IPS-18c (cell line): ENCODE measurements around the gene LENG8.

Experiments
- H3K4me3 ChIP-seq: 2 replicates; pipeline ENCODE4 v1.7.0; 2013; ENCODE audit warnings: low read depth, mild to moderate bottlenecking, low read length, moderate library complexity; ENCODE audit not compliant: insufficient read depth
- H3K9me3 ChIP-seq: one replicate; pipeline ENCODE4 v1.6.1; 2013; ENCODE audit warnings: mild to moderate bottlenecking, low read length, moderate library complexity; ENCODE audit not compliant: control insufficient read depth, insufficient read depth

LENG8 gene

DNA sequence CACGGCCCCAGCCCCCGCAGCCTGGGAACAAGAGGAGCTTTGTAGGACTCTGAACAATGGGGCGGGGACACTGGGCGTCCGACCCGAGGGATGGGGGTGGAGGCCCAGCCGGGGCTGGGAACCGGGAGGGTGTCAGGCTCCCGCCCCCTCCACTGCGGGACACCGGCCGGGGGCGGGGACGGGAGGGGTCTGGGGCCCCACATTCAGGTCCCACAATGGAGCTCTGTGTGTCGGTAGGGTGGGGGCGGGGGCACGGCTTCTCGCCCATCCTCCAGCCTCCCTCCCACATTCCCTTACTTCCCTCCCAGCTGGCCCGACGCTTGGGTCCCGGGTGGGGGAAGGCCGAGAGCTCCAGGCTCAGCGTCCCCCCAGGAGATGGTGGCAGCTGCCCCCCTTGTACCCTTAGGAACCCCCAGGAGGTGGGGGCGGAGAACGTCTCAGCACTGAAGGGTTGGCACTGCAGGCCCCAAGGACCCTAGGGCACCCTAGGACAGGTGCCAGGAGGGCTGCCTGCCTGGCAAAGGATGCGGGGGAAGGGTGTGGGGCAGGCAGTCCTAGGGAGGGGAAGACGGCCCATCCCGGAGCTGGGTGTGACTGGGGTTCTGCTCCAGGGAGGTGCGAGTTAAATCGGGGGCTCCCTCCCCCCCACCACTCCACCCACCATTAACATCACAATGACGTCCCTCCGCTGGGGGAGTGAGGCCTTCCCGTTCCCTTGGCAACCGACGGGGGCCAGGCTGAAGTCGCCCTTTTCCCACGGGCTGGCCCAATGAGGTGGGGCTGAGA is 28.4 kb upstream of the LENG8 start:
- no peaks in the 10 kb centered on the region for H3K9me3 ChIP-seq
- H3K4me3 ChIP-seq, result peak overlapping the region; percentile 44; the same call in 1 of the 2 replicates

DNA sequence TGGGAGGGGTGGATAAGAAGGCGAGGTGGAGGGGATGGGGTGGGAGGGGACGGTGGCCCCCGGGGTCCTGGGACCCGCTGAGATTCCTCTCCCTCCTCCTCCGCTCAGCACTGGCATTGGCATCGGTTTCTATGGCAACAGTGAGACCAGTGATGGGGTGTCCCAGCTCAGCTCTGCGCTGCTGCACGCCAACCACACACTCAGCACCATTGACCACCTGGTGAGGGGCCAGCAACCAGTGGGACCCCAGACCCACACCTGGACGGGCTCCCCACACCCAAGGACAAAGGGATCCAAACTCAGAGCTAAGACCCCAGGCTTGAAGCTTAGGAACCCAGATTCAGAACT is 27.9 kb upstream of the LENG8 start:
- Histone ChIP-seq H3K4me3 (no peak overlapping the region; the same call in 1 of the 2 replicates), H3K9me3 (no peaks in the 10 kb centered on the region)

DNA sequence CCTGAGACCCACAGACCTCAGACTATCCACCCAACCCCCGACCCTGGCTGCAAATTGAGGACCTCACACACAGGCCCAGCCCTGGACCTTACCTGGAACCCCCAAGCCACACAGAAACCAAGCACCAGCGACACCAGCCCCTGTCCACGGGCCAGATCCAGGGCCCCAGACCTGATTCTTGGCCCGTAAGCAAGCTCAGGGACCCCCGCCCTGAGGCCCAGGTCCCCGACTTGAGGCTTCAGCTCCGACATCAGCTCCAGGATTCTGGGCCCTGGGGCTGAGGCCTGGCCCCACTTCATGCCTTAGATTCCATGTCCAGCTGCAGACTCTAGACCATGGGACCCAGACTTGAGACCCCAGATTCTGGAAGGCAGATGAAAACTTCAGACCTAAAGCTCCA is 27.5 kb upstream of the LENG8 start:
- Histone ChIP-seq H3K9me3 (no peaks in the 10 kb centered on the region), H3K4me3 (no peak overlapping the region; the same call in 1 of the 2 replicates)

DNA sequence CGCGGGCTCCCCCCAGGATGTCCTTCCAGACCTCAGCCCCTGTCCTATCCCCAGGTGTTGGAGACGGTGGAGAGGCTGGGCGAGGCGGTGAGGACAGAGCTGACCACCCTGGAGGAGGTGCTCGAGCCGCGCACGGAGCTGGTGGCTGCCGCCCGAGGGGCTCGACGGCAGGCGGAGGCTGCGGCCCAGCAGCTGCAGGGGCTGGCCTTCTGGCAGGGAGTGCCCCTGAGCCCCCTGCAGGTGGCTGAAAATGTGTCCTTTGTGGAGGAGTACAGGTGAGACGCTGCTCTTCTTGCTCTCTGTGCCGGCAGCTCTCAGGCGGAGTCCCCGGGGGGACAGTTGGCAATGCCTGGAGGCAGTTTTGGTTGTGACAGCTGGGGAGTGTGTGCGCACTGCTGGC is 26.9 kb upstream of the LENG8 start:
- Histone ChIP-seq H3K4me3 (peak overlapping the region; percentile 15; the same call in 1 of the 2 replicates), H3K9me3 (no peaks in the 10 kb centered on the region)

DNA sequence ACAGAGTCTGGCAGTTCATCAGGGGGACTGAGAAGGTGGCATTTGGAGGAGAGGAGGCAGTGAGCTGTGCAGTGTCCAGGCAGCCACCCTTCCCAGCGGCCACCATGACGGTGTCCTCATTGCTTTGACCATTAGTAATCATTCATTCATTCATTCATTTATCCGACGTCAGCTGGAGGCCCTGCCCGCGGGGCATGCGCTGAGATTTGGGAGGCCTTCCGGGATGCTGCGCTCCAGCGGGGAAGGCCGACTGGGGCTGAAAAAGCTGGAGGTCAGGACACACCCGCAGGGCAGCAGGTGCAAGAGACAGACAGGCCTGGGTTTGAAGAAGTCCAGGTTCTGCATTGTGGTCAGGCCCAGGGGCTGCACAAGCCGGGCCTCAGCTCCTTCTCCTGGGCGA is 24.8 kb upstream of the LENG8 start:
- H3K9me3 ChIP-seq, result no peaks in the 10 kb centered on the region
- H3K4me3 ChIP-seq, result no peak overlapping the region

DNA sequence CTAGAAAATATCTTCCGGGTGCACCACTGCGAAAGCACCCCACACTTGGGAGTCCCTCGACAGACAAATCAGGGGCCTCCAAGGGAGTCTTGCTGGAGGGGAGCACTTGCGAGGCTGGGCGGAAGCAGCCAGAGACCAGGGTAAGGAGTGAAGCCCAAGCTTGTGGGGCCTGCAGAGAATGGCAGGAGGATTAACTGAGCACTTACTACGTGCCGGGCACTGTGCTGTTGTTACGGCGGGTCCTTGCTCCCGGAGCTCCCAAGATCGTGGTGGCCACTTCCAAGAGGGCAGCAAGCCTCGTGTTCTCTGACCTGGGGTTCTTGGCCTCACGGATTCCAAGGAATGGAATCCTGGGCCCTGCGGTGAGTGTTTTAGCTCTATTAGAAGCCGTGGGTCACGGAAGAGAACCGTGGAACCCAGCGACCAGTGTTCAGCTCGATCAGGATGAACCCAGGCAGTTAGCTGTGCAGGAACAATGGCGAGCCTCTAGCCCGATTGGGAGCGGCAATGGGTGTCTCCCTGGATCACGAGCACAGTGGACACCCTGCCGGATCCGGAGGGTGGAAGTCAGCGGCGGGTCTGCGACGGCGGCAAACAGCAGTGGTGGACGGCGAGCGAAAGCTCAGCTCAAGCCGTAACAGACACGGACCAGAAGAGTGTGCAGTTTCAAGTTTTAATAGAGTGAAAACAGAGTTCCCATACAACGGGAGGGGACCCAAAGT is 24.2 kb upstream of the LENG8 start:
- no peaks in the 10 kb centered on the region for H3K9me3 ChIP-seq
- H3K4me3 ChIP-seq, result no peak overlapping the region

DNA sequence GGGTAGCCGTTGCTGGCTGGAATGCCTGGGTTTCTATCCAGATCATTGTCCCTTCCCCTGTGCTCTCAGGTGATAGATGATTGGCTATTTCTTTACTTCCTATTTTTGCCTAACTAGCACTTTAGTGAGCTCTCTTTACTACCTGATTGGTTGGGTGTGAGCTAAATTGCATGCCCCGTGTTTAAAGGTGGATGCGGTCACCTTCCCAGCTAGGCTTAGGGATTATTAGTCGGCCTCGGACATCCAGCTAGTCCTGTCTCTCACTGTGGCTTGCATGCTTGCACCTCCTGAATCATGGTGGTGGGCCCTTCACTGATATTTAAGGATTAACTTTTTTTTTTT is 23.6 kb upstream of the LENG8 start:
- Histone ChIP-seq H3K4me3 (no peak overlapping the region), H3K9me3 (no peaks in the 10 kb centered on the region)

DNA sequence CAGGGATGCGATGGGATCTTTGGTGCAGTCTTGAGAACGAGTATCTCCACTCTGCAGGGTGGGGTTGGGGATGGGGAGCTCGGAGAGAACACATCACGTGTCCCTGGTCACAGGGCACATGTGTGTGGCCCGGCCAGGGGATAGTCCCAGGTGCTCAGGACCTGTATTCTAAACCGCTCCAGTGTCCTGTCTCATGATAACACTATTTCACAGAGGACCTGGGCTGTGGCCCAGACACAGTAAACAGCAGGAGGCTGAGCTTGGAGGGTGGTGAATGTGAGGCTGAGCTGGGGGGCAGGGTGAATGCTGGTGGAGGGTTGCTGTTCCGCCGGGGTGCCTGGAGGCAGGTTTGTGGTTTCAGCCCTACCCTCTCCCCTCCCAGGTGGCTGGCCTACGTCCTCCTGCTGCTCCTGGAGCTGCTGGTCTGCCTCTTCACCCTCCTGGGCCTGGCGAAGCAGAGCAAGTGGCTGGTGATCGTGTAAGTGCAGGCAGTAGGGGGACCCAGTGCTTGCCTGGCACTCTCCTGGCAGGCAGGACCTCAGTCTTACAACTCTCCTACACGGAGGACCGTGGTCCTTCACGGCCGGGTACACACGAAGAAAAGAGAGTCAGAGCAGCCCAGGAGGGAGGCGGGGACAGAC is 22.6 kb upstream of the LENG8 start:
- Histone ChIP-seq H3K9me3 (no peaks in the 10 kb centered on the region), H3K4me3 (no peak overlapping the region)

DNA sequence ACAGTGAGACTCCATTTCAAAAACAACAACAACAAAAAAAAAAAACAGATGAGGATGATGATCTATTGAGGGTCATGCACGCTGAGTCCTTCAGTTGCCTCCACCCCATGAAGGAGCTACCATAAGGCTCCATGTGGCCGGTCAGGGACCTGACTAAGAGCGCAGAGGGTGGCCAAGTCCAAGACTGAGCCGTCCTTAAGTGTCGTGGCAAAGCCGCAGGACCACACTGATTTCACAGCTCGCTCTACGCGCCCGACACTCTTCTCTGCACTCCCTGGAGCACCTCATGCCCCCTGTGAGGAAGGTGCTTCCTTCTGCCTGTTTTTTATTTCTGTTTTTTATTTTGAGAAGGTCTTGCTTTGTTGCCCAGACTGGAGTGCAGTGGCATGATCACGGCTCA is 21.4 kb upstream of the LENG8 start:
- Histone ChIP-seq H3K4me3 (no peak overlapping the region), H3K9me3 (no peaks in the 10 kb centered on the region)

DNA sequence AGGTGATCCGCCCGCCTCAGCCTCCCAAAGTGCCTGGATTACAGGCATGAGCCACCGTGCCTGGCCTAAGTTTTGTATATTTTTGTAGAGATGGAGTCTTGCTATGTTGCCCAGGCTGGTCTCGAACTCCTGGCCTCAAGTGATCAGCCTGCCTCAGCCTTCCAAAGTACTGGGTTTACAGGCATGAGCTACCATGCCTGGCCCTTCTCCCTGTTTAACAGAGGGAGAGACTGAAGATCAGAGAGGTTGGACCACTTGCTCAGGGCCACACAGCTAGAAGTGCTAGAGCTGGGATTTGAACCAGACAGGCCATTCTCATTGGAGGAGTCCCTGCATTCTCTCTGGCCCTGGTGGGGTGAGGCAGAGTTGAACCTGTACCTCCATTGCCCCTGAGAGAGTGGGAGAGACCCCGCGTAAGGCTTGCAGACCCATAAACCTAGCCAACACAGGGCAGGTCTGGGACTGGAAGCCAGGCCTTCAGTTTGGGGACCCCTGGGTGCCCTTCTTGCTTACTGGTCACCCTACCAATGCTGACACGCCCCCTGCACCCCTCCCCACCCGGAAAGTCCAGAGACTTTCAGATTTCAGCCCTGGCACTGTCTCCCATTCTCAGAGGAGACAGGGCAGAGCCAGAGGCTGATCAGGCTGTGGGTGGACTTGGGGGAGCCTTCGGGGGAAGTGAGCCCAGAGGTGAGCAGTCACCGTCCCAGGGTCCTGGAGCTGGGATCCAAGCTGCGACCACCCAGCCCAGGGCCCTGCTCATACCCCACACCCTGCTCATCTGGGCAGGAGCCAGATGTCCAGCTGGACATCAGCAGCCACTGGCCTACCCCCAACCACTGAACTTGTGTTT is 20.4 kb upstream of the LENG8 start:
- H3K4me3 ChIP-seq, result no peak overlapping the region
- H3K9me3 ChIP-seq, result no peaks in the 10 kb centered on the region

DNA sequence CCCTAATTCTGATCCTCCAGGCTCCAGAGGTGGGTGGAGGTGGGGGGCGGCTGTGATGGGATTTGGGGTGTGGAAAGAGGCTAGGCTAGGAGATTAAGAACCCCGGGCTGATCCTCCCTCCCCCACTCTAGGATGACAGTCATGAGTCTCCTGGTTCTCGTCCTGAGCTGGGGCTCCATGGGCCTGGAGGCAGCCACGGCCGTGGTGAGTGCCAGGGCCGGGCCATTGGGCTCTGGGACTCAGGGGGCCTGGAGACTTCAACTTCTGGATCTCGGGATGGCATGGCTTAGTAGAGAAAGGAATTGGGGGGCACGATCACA is 19.9 kb upstream of the LENG8 start:
- H3K4me3 ChIP-seq, result no peak overlapping the region

DNA sequence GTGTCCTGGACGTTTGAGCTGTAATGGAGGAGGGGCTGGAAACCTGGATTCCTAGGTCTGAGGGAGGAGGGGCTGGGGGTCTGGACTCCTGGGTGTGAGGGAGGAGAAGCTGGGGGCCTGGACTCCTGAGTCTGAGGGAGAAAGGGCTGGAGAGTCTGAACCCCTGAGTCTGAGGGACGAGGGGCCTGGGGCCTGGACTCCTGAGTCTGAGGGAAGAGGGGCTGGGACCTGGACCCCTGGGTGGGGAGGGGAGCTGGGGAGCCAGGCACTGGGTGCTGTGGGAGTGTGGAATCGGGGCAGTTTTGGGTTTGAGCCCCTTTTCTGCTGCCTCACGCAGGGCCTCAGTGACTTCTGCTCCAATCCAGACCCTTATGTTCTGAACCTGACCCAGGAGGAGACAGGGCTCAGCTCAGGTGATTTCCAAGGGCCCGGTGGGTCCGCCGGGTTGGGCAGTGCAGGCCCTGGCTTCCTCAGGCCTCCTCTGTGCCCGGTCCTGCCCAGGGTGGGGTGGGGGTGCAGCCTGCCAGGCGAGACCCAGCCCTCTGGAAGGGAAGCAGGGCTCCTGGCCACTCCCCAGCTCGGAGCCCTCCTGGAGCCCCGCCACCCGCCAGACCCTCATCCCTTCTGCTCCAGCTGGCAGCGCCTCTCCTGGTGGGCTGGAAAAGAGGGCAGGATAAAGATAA is 19.3 kb upstream of the LENG8 start:
- Histone ChIP-seq H3K9me3 (no peaks in the 10 kb centered on the region), H3K4me3 (peak overlapping the region; percentile 50; the same call in 1 of the 2 replicates)

More for the DNA sequence above, 19.9 kb upstream of the LENG8 start:
- no peaks in the 10 kb centered on the region for H3K9me3 ChIP-seq

DNA sequence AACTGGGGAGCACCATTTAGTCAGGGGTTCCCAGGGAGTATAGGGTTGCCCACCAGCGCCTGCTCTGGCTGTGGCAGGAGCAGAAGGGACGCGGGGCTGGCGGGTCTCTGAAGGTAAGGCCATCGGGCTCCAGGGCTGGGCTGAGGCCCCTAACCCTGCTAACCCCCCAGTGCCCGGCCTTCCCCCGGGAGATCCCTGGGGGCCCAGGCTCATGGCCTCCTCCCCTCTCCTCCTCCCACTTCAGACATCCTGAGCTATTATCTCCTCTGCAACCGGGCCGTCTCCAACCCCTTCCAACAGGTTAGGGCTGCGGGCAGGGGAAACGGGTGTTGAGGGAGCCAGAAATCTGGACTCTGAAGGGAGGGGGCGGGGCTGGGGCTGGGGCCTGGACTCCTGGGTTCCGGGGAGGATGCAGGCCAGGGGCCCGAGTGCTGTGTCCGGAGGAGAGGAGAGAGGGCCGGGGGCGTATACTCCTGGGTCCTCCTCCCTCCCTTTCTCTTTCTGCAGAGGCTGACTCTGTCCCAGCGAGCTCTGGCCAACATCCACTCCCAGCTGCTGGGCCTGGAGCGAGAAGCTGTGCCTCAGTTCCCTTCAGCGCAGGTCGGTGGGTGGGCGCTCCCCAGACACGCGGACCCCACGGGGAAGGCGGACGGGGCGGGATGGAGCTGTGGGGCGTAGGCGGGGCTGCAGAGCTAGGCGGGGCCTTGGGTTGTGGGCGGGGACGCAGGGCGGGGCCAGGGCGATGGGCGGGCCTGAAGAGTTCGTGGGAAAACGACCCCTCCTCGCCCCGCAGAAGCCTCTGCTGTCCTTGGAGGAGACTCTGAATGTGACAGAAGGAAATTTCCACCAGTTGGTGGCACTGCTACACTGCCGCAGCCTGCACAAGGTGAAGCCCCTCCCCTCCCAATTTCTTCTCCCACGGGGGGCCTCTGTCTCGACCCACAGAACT is 18.4 kb upstream of the LENG8 start:
- Histone ChIP-seq H3K9me3 (no peaks in the 10 kb centered on the region), H3K4me3 (peak overlapping the region; percentile 50; the same call in 1 of the 2 replicates)

DNA sequence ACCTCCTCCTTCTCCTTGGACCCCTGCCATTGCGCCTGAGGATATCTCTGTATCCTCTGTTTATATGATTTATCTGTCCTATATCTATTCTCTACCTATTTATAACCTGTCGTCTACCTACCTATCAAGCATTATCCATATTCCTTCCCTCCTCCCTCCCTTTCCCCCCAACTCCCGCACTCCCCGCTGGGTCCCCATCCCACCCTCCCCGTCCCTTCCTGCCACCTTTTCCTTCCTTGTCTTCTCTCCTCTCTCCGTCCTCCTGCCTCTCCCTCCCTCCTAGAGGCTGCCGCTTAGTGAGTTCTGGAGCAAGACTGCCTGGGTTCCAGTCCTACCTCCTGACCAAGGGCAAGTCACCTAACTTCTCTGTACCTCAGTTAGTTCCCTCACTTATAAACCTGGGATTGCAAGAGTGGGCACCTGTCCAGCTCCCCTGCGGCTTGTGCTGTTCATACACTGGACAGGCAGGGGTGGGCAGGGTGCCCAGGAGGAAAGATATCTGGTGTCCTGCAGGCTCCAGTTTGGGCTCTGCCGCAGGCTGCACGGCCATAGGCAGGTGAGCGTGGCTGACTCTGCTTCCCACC is 17.7 kb upstream of the LENG8 start:
- H3K4me3 ChIP-seq, result no peak overlapping the region; the same call in 1 of the 2 replicates
- H3K9me3 ChIP-seq, result no peaks in the 10 kb centered on the region

DNA sequence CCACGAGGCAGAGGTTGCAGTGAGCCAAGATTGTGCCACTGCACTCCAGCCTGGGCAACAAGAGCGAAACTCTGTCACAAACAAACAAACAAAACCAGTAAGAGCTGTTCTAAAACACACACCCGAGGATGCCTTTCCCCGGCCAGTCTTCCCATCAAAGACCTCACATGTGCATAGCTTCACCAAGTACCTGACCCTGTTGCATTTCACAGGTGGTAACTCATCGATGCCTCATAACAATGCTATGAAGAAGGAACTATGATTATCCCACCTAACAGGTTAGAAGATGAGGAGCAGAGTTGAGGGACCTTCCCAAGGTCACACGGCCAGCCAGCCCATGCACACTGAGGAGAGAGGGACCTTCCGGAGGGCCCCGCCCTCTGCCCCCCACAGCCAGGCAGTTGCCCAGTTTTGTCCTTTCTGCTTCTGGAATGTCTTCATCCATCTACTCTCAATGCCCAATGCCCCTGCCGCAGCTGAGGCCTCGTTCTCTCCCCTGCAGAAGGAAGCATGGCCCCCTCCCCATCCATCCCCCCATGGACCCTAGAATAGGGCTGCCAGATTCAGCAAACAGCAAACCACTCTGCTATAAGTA is 16.8 kb upstream of the LENG8 start:
- no peak overlapping the region for H3K4me3 ChIP-seq
- H3K9me3 ChIP-seq, result no peaks in the 10 kb centered on the region
